ENCODE results near the gene FABP3. TPM values are rescaled to one million over a fixed set of nuclear protein-coding genes. Genes with fewer than 3 reads are reported as not detected.

FABP3 gene
- total RNA-seq (2014; rRNA removed) (0.40 TPM in 1 of 2 replicates, not detected in the other), Bru-seq, nascent RNA (percentile 28 among the genes with signal in this experiment), BruChase-seq, experiment 1, labeled RNA remaining after a 6-hour chase (percentile 28 among the genes with signal in this experiment), BruChase-seq, experiment 2, labeled RNA remaining after a 2-hour chase (percentile 15 among the genes with signal in this experiment)
- long read RNA-seq, partial matches to known transcripts: 0 of 1 reads
- long read RNA-seq, other reads (novel, unspliced or antisense): 0 of 1 reads

GRCh38 chr1:31373056-31373896 is at the start of gene FABP3:
FABP3 (minus strand) TSS chr1:31373076; CDS start chr1:31373014, 62 bp downstream.
- TSS peak; percentile 46 for BruUV-seq (replicated peaks)

GRCh38 chr1:31421371-31422040 is 48.6 kb upstream of the FABP3 start:
- H3K79me2 ChIP-seq (ENCODE audit: low read length): no peaks in the 10 kb centered on the region
- no peak overlapping the region for H3K4me2 ChIP-seq (ENCODE audit: low read length)

More at GRCh38 chr1:31373056-31373896, at the start of gene FABP3:
- ChIA-PET POLR2A (ENCODE audit: unreplicated experiment) (interaction anchor here (0.5 to 0.6 kb wide), 3 partner anchors 12 to 650 kb away, joined by 4 to 17 read pairs (median 14); partner anchors contain the start of genes MATN1 and PEF1), CTCF (interaction anchor here (0.6 to 1.8 kb wide), 6 partner anchors 21 to 1106 kb away, joined by 3 to 22 read pairs (median 5); no protein-coding TSS in a partner anchor)
- Histone ChIP-seq H3K4me1 (ENCODE audit: insufficient read depth, low read length) (peaks cover 38% of the 10 kb centered on the region), H3K27ac (ENCODE audit: low read length) (peak within 1 kb of the TSS; percentile 6; the same call in 1 of the 2 replicates), H3K9ac (ENCODE audit: low read length) (peak within 1 kb of the TSS; percentile 39), H3K4me2 (ENCODE audit: low read length) (peak within 1 kb of the TSS; percentile 95), H3K27me3 (ENCODE audit: low read length) (no peaks in the 10 kb centered on the region), H3K79me2 (ENCODE audit: low read length) (no peaks in the 10 kb centered on the region), H4K20me1 (ENCODE audit: low read length) (no peaks in the 10 kb centered on the region), H3K9me3 (ENCODE audit: low read length) (no peaks in the 10 kb centered on the region), H3K4me3 (ENCODE audit: low read length) (peak within 1 kb of the TSS; percentile 60), H2AFZ (ENCODE audit: low read length) (peak within 1 kb of the TSS; percentile 86), H3F3A (ENCODE audit: low read length, unreplicated experiment) (no peaks in the 10 kb centered on the region), H3K9me2 (replicated peaks; ENCODE audit: low read length) (no peaks in the 10 kb centered on the region), H3K36me3 (ENCODE audit: low read depth, low read length) (no peaks in the 10 kb centered on the region)
- peak; percentile 65 for ATAC-seq
- TF ChIP-seq CTCF (conservative IDR thresholded peaks at IDR 0.05; ENCODE audit: low read depth, low read length): no peak
- TF ChIP-seq EZH2phosphoT487 (IDR thresholded peaks at IDR 0.05; ENCODE audit: borderline replicate concordance, low read length): no peak
- TF ChIP-seq EZH2 (IDR thresholded peaks at IDR 0.05; ENCODE audit: low read length, unreplicated experiment): no peak
- intact Hi-C loops (cut with micrococcal nuclease): no loop called here
- DNase-seq: peak; percentile 46

More at GRCh38 chr1:31421371-31422040, 48.6 kb upstream of the FABP3 start:
- Histone ChIP-seq H3K4me1 (ENCODE audit: insufficient read depth, low read length) (peaks cover 33% of the 10 kb centered on the region), H3K27me3 (ENCODE audit: low read length) (no peaks in the 10 kb centered on the region), H2AFZ (ENCODE audit: low read length) (no peak overlapping the region), H3K36me3 (ENCODE audit: low read depth, low read length) (peaks cover under 1% of the 10 kb centered on the region), H3K27ac (ENCODE audit: low read length) (peak overlapping the region; percentile 72), H3K9me3 (ENCODE audit: low read length) (no peaks in the 10 kb centered on the region), H3K4me3 (ENCODE audit: low read length) (no peak overlapping the region), H4K20me1 (ENCODE audit: low read length) (no peaks in the 10 kb centered on the region), H3K9ac (ENCODE audit: low read length) (peak overlapping the region; percentile 18; the same call in 1 of the 2 replicates), H3F3A (ENCODE audit: low read length, unreplicated experiment) (peaks cover 2% of the 10 kb centered on the region), H3K9me2 (replicated peaks; ENCODE audit: low read length) (no peaks in the 10 kb centered on the region)
- ATAC-seq: peak; percentile 21
- POLR2A ChIA-PET (ENCODE audit: unreplicated experiment): no interaction called here
- no TSS peak for BruUV-seq (replicated peaks)
- intact Hi-C loops (cut with micrococcal nuclease): loop anchor here (1.0 kb wide), 3 partner anchors 27 to 236 kb away; no protein-coding TSS in a partner anchor
- DNase-seq: peak; percentile 33
- CTCF ChIA-PET: interaction anchor here (1.6 to 1.9 kb wide), 2 partner anchors 48 to 128 kb away, joined by 6 to 7 read pairs; partner anchors contain the start of gene FABP3
- TF ChIP-seq EZH2phosphoT487 (IDR thresholded peaks at IDR 0.05; ENCODE audit: borderline replicate concordance, low read length): no peak
- peak; percentile 74 for TF ChIP-seq CTCF (conservative IDR thresholded peaks at IDR 0.05; ENCODE audit: low read depth, low read length)
- no peak for TF ChIP-seq EZH2 (IDR thresholded peaks at IDR 0.05; ENCODE audit: low read length, unreplicated experiment)

Data from PC-3 (cell line).